SH-SY5Y (cell line): ENCODE results near the gene ZNF136.

Source experiments
- GATA2 ChIP-seq: IDR thresholded peaks from 2 replicates; pipeline ENCODE4 v1.6.1; 2011; ENCODE audit warnings: mild to moderate bottlenecking, low read depth, low read length
- GATA3 ChIP-seq: IDR thresholded peaks from 2 replicates; pipeline ENCODE4 v1.6.1; 2011; ENCODE audit warnings: low read depth, mild to moderate bottlenecking, low read length, moderate library complexity

ZNF136 gene

GRCh38 chr19:12162882-12163806 lies at the start of gene ZNF136:
TSS of gene ZNF136 (plus strand) at chr19:12163096. CDS start at chr19:12163204, 108 bp downstream.
- TF ChIP-seq GATA3 (no peak), GATA2 (no peak; the same call in 1 of the 2 replicates)

GRCh38 chr19:12113121-12113520 lies 49.8 kb upstream of the ZNF136 start:
- no peak for TF ChIP-seq GATA2
- no peak for TF ChIP-seq GATA3

DNA sequence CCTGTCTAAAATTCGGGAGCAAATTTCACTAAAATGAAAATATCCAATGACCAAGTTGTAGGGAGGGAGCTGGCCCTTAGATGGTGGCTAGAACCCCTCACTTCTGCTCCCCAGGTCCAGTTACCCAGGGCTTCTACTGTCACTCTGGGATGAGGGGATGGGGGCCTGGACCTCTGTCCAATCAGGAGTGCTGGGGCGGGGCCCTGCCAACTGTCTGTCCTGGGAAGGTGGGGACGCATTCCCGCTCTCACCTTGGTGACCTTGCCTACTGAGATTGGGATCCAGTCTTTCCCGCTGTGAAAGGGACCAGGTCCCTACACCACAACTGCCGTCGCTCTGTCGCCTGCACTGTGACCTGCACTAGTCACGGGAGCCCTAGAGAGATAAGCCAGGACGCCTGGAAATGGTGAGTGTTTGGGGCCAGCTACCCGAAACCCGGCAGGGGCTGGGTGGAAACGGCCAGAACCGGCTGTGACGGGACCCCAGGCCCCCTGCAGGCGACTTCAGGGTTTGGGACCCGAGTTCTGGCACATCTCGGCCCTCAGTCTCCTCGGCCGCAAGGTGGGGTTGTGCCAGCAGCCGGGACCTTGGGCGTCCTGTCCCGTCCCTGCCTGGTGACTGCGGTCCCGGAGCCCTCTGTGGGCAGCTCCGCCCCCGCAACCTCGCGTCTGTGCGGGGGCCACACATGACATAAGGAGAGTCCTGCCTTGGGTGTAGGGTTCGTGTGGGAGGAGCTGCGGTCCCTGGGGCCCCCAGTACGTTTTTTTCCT lies 45.5 kb upstream of the ZNF136 start:
- TF ChIP-seq GATA2: no peak
- no peak for TF ChIP-seq GATA3

- TF ChIP-seq GATA3 (no peak), GATA2 (no peak)
Observed at GRCh38 chr19:12126707-12127106, 36.2 kb upstream of the ZNF136 start.

GRCh38 chr19:12133069-12133468 lies 29.8 kb upstream of the ZNF136 start:
- TF ChIP-seq GATA2 (no peak), GATA3 (no peak)

DNA sequence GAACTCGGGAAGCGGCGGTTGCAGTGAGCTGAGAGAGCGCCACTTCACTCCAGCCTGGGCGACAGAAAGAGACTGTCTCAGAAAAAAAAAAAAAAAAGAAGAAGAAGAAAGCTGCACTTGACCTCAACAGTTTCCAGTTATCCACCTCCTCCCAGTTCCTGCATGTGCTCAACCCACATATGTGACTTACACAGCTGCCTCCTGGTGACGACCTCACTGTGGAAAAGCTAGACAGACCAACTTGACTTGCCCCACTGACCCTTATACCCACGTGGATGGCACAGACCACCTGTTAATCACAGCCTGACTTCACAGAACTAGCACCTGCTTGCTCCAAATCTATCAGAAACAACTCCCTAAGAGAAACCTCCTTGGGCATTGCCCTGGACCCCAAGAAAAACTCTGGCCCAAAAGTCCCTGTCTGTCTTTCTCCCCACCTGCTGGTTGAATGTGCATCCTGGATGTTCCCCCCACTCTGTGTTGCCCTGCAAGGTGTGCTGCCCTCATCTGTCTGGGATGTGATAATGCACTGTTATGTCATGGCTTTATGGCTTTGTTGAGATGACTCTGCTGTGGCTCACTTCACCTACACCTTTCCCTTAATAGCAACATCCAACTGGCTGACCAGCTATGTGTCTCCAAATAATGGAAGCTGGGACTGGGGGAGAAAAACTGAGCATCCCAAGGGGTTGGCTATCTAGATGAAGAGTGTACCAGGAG lies 25.5 kb upstream of the ZNF136 start:
- TF ChIP-seq GATA2 (no peak), GATA3 (no peak)

GRCh38 chr19:12139269-12139668 lies 23.6 kb upstream of the ZNF136 start:
- TF ChIP-seq GATA2: no peak
- no peak for TF ChIP-seq GATA3

DNA sequence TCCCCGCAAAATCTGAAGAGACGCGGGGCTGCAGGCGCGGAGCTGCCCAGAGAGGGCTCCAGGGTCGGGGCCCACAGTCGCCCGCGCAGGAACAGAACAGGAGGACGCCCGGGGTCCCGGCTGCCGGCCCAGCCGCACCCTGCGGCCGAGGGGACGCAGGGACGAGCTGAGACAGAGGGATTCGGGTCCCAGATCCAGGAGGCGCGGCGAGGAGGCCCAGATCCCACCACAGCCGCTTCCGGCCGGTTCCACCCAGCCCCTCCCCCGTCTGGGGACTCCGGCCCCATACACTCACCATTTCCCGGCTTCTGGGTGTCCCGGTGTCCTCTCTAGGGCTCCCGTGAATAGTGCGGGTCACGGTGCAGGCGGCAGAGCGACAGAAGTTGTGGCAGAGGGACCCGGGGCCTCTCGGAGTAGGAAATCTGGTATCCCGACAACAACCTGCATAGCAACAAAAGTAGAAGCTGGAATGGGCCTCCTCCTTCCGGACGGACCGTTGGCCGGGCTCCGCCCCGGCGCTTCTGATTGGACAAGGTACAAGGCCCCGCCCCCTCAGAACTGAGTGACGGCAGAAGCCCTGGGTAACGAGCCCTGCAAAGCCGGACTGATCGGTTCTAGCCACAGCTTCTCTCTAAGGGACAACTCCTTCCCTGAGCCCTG lies 22.9 kb upstream of the ZNF136 start, which contains the start of gene ZNF20:
ZNF20 (minus strand) TSS at position 466 of the 660 bp plus-strand sequence; CDS start at position 298, 168 bp downstream.
- no peak for TF ChIP-seq GATA2
- no peak for TF ChIP-seq GATA3

- TF ChIP-seq GATA2 (no peak), GATA3 (no peak)
Observed at GRCh38 chr19:12140545-12141404, 22.1 kb upstream of the ZNF136 start.

GRCh38 chr19:12141405-12141736 lies 21.5 kb upstream of the ZNF136 start:
- TF ChIP-seq GATA3 (no peak), GATA2 (no peak)

DNA sequence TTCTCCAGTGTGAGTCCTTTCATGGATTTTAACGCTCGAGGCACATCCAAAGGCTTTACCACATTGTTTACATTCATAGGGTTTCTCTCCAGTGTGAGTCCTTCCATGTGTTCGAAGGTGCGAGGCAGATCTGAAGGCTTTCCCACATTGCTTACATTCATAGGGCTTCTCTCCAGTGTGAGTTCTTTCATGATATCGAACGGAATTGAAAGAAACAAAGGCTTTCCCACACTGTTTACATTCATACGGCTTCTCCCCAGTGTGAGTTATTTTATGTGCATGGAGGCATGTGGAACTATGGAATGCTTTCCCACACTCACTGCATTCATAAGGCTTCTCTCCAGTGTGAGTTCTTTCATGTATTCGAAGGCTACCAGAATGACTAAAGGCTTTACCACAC lies 17.5 kb upstream of the ZNF136 start:
- TF ChIP-seq GATA2: no peak
- TF ChIP-seq GATA3: no peak

DNA sequence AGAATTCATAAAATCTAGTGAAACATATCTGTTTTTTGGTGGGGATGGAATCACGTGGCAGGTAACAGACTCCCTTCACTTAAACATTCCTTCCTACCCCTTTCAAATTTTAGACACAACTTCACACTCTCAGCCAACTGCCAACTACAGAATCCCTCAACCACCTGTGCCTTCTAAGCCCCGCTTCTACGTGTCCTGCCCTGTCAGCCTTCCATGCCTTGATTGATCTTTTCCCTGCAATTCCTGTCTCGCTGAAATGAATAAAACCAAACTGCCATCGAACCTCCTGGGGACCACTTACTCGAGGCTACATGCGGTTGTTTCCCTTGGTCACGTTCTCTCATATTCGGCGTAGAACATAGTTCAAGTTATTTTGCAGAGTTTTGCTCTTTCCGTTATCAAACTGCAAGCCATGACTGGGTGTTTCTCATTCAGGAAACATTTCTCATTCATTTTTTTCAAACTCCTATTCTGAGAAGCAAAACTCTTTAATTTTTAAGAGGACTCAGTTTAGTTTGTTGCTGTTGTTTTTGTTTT lies 7.5 kb upstream of the ZNF136 start:
- TF ChIP-seq GATA2: no peak
- no peak for TF ChIP-seq GATA3
